H1 (cell line): ENCODE results near the gene OST4. TPM values are rescaled to one million over a fixed set of nuclear protein-coding genes. Genes with fewer than 3 reads are reported as not detected.

Source experiments
- CTCF ChIA-PET: fragments of 300-600 bp; sonication (Branson Sonifier 250); formaldehyde crosslinking; loops from one replicate; lab custom pipeline; 2021; ENCODE audit not compliant: partially characterized antibody; lab: Charles Lee
- POLR2A ChIA-PET: fragments of 300-600 bp; sonication (Branson Sonifier 250); formaldehyde crosslinking; loops from one replicate; lab custom pipeline; 2021; ENCODE audit warnings: inconsistent platforms; ENCODE audit not compliant: partially characterized antibody; lab: Charles Lee
- DNase-seq, 2 experiments: peaks; one replicate each; pipeline versions ENCODE4 v3.0.0 to v3.0.0-alpha.2; 2010 to 2022; ENCODE audit warnings: low spot score in 2 of 2, low read depth in 1 of 2, mixed read lengths in 1 of 2
- FAIRE-seq: peaks from 2 replicates; lab custom pipeline; 2011; peaks lifted over from hg19 to GRCh38; lab: Jason Lieb, UNC
- H2AFZ ChIP-seq: 2 replicates; pipeline ENCODE4 v1.8.1; 2012; ENCODE audit warnings: low read length, inconsistent platforms
- H2AK5ac ChIP-seq: 2 replicates; pipeline ENCODE4 v1.6.1; 2013; ENCODE audit warnings: low read depth, low read length
- H2BK120ac ChIP-seq: replicated peaks from 2 replicates; pipeline ENCODE3; 2013; ENCODE audit warnings: low read depth, low read length, inconsistent platforms
- H2BK12ac ChIP-seq: 2 replicates; pipeline ENCODE4 v1.6.1; 2013; ENCODE audit warnings: low read depth, low read length
- H2BK15ac ChIP-seq: 2 replicates; pipeline ENCODE4 v1.6.1; 2013; ENCODE audit warnings: low read length
- H2BK20ac ChIP-seq: 2 replicates; pipeline ENCODE4 v1.6.1; 2013; ENCODE audit warnings: low read length
- H2BK5ac ChIP-seq: 2 replicates; pipeline ENCODE4 v1.6.1; 2013; ENCODE audit warnings: low read depth, low read length
- H3K14ac ChIP-seq: 2 replicates; pipeline ENCODE4 v1.6.1; 2013; ENCODE audit warnings: inconsistent platforms; ENCODE audit not compliant: insufficient read length
- H3K18ac ChIP-seq: 2 replicates; pipeline ENCODE4 v1.6.1; 2013; ENCODE audit warnings: low read length; ENCODE audit errors: extremely low read depth
- H3K23ac ChIP-seq: 2 replicates; pipeline ENCODE4 v1.6.1; 2013; ENCODE audit warnings: inconsistent platforms; ENCODE audit not compliant: insufficient read length
- H3K23me2 ChIP-seq: 2 replicates; pipeline ENCODE4 v1.6.1; 2013; ENCODE audit warnings: low read depth, low read length
- H3K27ac ChIP-seq: 2 replicates; pipeline ENCODE4 v1.6.1; 2011; ENCODE audit warnings: low read depth, low read length, inconsistent platforms
- H3K27me3 ChIP-seq, 4 experiments: replicated peaks in 1 of 4; 1 replicate in 1 of 4; 2 replicates in 3 of 4; pipeline versions ENCODE4 v1.6.1 to v1.8.1; 2011 to 2013; ENCODE audit warnings: low read length in 3 of 4, mild to moderate bottlenecking in 3 of 4, inconsistent platforms in 2 of 4, mixed read lengths in 2 of 4, moderate library complexity in 1 of 4; ENCODE audit not compliant: control insufficient read depth in 3 of 4, insufficient read depth in 3 of 4; ENCODE audit errors: extremely low read depth in 1 of 4
- H3K36me3 ChIP-seq, 4 experiments: 2 replicates each; pipeline versions ENCODE4 v1.6.1 to v1.8.1; 2011 to 2013; ENCODE audit warnings: mild to moderate bottlenecking in 4 of 4, low read length in 3 of 4, moderate library complexity in 2 of 4, control low read depth in 1 of 4, inconsistent platforms in 1 of 4; ENCODE audit not compliant: insufficient read depth in 4 of 4, control insufficient read depth in 2 of 4
- H3K4ac ChIP-seq: replicated peaks from 2 replicates; pipeline ENCODE3; 2013; ENCODE audit warnings: low read length, low read depth, mixed read lengths, inconsistent platforms; ENCODE audit not compliant: insufficient read length
- H3K4me1 ChIP-seq, 4 experiments: replicated peaks in 1 of 4; 1 replicate in 1 of 4; 2 replicates in 3 of 4; pipeline versions ENCODE4 v1.6.1 to v1.8.1; 2011 to 2013; ENCODE audit warnings: low read length in 3 of 4, inconsistent platforms in 2 of 4, mixed read lengths in 1 of 4; ENCODE audit not compliant: insufficient read depth in 4 of 4, control insufficient read depth in 3 of 4
- H3K4me2 ChIP-seq, 2 experiments: 2 replicates each; pipeline versions ENCODE4 v1.6.1 to v1.8.1; 2011 to 2013; ENCODE audit warnings: low read depth in 2 of 2, low read length in 2 of 2, control low read depth in 1 of 2, inconsistent platforms in 1 of 2, mild to moderate bottlenecking in 1 of 2; ENCODE audit not compliant: insufficient read depth in 1 of 2
- H3K4me3 ChIP-seq, 4 experiments: fragments of 200-600, 300-600 bp in 1 of 4; sonication (generic), shearing (Covaris generic), sonication (Bioruptor Twin) in 1 of 4; 2 replicates each; pipeline versions ENCODE4 v1.5.1 to v1.8.1; 2011 to 2016; ENCODE audit warnings: low read length in 4 of 4, low read depth in 3 of 4, control low read depth in 2 of 4, inconsistent platforms in 2 of 4, mild to moderate bottlenecking in 2 of 4, mixed read lengths in 1 of 4, moderate library complexity in 1 of 4; ENCODE audit not compliant: insufficient read depth in 2 of 4; ENCODE audit errors: extremely low read depth in 1 of 4
- H3K56ac ChIP-seq: replicated peaks from 2 replicates; pipeline ENCODE3; 2013; ENCODE audit warnings: low read depth, mild to moderate bottlenecking, mixed read lengths, low read length, inconsistent platforms; ENCODE audit not compliant: insufficient read length
- H3K79me1 ChIP-seq: 2 replicates; pipeline ENCODE4 v1.6.1; 2013; ENCODE audit warnings: low read depth, low read length, control low read depth
- H3K79me2 ChIP-seq, 2 experiments: 2 replicates each; pipeline versions ENCODE4 v1.6.1 to v1.8.1; 2012 to 2013; ENCODE audit warnings: low read length in 2 of 2, mild to moderate bottlenecking in 2 of 2, inconsistent platforms in 1 of 2; ENCODE audit not compliant: insufficient read depth in 2 of 2, control insufficient read depth in 1 of 2
- H3K9ac ChIP-seq, 4 experiments: replicated peaks in 1 of 4; 1 replicate in 1 of 4; 2 replicates in 3 of 4; pipeline versions ENCODE4 v1.6.1 to v1.8.1; 2011 to 2013; ENCODE audit warnings: low read depth in 3 of 4, low read length in 3 of 4, control low read depth in 2 of 4, mild to moderate bottlenecking in 2 of 4, moderate library complexity in 2 of 4, inconsistent platforms in 1 of 4; ENCODE audit errors: extremely low read depth in 1 of 4
- H3K9me3 ChIP-seq, 2 experiments: 2 replicates each; pipeline versions ENCODE4 v1.6.1 to v1.8.1; 2012 to 2013; ENCODE audit warnings: mild to moderate bottlenecking in 2 of 2, moderate library complexity in 2 of 2, control low read depth in 1 of 2, inconsistent platforms in 1 of 2, low read depth in 1 of 2, low read length in 1 of 2, mixed read lengths in 1 of 2; ENCODE audit not compliant: insufficient read depth in 2 of 2
- H4K20me1 ChIP-seq, 2 experiments: replicated peaks in 1 of 2; 2 replicates each; pipeline versions ENCODE3 to v1.8.1; 2011 to 2013; ENCODE audit warnings: inconsistent platforms in 2 of 2, low read length in 2 of 2, mild to moderate bottlenecking in 1 of 2; ENCODE audit not compliant: insufficient read depth in 2 of 2, control insufficient read depth in 1 of 2
- H4K5ac ChIP-seq: 2 replicates; pipeline ENCODE4 v1.6.1; 2013; ENCODE audit warnings: low read length, low read depth, mixed read lengths, inconsistent platforms; ENCODE audit not compliant: insufficient read length
- H4K8ac ChIP-seq: 2 replicates; pipeline ENCODE4 v1.8.0; 2013; ENCODE audit warnings: mild to moderate bottlenecking, moderate library complexity, low read length, inconsistent platforms; ENCODE audit not compliant: insufficient read depth; ENCODE audit errors: extremely low read depth
- H4K91ac ChIP-seq: replicated peaks from 2 replicates; pipeline ENCODE3; 2013; ENCODE audit warnings: low read length, mixed read lengths, inconsistent platforms; ENCODE audit not compliant: insufficient read length
- WGBS, 2 experiments: shearing (Covaris generic) in 1 of 2; methylation state at CpG; one replicate each; pipeline versions ENCODE4 v1.1.6 to v1.1.7; 2013 to 2015; ENCODE audit warnings: low lambda C conversion rate in 2 of 2, mixed read lengths in 2 of 2, inconsistent platforms in 1 of 2, low coverage in 1 of 2, missing lambda C conversion rate in 1 of 2; ENCODE audit not compliant: insufficient replicate concordance in 2 of 2, insufficient coverage in 1 of 2, insufficient read length in 1 of 2; ENCODE audit errors: extremely low coverage in 1 of 2, missing lambda C conversion rate in 1 of 2; 5-methylcytosine and 5-hydroxymethylcytosine counted together
- polyA plus RNA-seq, 7 experiments: library from polyadenylated mRNA; depleted of rRNA in 3 of 7; stranded (reverse) in 5 of 7; unstranded in 2 of 7; fragments of >200 nt in 5 of 7; fragments of 200-250 nt in 2 of 7; gene quantifications; 1 replicate in 5 of 7; 2 replicates in 1 of 7; 4 replicates in 1 of 7; pipeline versions ENCODE4 v1.2.1 to v1.2.3, GENCODE V29; 2011 to 2013; ENCODE audit warnings: missing spikeins in 2 of 7, mixed read lengths in 2 of 7
- total RNA-seq: library from RNA; stranded (reverse); fragmentation: NEBNext Ultra II Directional; extraction: Animal tissue kit (Norgen Biotek cat#: 25700); gene quantifications from 2 replicates; pipeline ENCODE4 v1.2.1, GENCODE V29; 2021

Gene OST4
- total and polyA plus RNA-seq, 2 of the 8 experiments (the other 6 are each of a cell fraction or from before 2014, with no cell fraction given), result 225 to 865 TPM

GRCh38 chr2:27105981-27106380, 34.5 kb upstream of the OST4 start:
- no peaks in the 10 kb centered on the region for H3K79me2 ChIP-seq
- no peak overlapping the region for H2BK12ac ChIP-seq
- WGBS, 2 experiments, result 74% methylated on average over 3 of the region's 3 CpGs; no CpG with 5 or more reads in 1 of the 2 experiments
- H2BK120ac ChIP-seq, result no peak overlapping the region
- H3K4me2 ChIP-seq, result no peak overlapping the region
- no peak overlapping the region for H2BK15ac ChIP-seq
- no peak overlapping the region for H4K91ac ChIP-seq
- DNase-seq (no peak), FAIRE-seq (no peak)
- no peak overlapping the region for H2BK5ac ChIP-seq
- no peak overlapping the region for H3K4me3 ChIP-seq
- no peak overlapping the region for H3K9ac ChIP-seq
- no peaks in the 10 kb centered on the region; a peak in 1 of 7 replicates for H3K27me3 ChIP-seq
- no peaks in the 10 kb centered on the region for H3K79me1 ChIP-seq
- H3K56ac ChIP-seq, result no peak overlapping the region
- POLR2A ChIA-PET, result interaction anchor here (0.6 to 1.4 kb wide), 3 partner anchors 19 to 26 kb away, joined by 3 to 5 read pairs (median 3); partner anchors contain the start of gene KHK
- no peaks in the 10 kb centered on the region for H3K9me3 ChIP-seq
- CTCF ChIA-PET, result interaction anchor here (0.6 to 12.7 kb wide), 11 partner anchors 5 to 176 kb away, joined by 3 to 120 read pairs (median 4); partner anchors contain the start of genes PREB and TRIM54
- no peaks in the 10 kb centered on the region for H3K23me2 ChIP-seq
- no peaks in the 10 kb centered on the region for H3K36me3 ChIP-seq
- no peaks in the 10 kb centered on the region; a peak in 1 of 7 replicates for H3K4me1 ChIP-seq
- no peak overlapping the region for H2AFZ ChIP-seq
- H3K23ac ChIP-seq, result no peak overlapping the region
- no peak overlapping the region for H4K5ac ChIP-seq
- H3K14ac ChIP-seq, result no peak overlapping the region
- no peaks in the 10 kb centered on the region for H4K20me1 ChIP-seq
- no peak overlapping the region for H3K4ac ChIP-seq
- no peak overlapping the region for H2AK5ac ChIP-seq
- no peak overlapping the region for H3K18ac ChIP-seq
- no peak overlapping the region for H2BK20ac ChIP-seq
- no peak overlapping the region for H3K27ac ChIP-seq
- H4K8ac ChIP-seq, result no peak overlapping the region
